GM23338 (cell line): ENCODE results near the gene CDC42BPA. TPM values are rescaled to one million over a fixed set of nuclear protein-coding genes. Genes with fewer than 3 reads are reported as not detected.

Experiments used
- ATAC-seq: fragments of 200-7000 bp; cut with Tn5 transposase; 3 replicates; pipeline ENCODE4 v1.9.1; 2020
- DNase-seq: peaks from one replicate; pipeline ENCODE4 v3.0.0-alpha.2; 2015; ENCODE audit warnings: low spot score
- H2AFZ ChIP-seq: fragments of 200-600 bp; sonication (generic); 2 replicates; pipeline ENCODE4 v1.8.0; 2016; ENCODE audit warnings: antibody characterized with exemption, mild to moderate bottlenecking, moderate library complexity
- H3F3A ChIP-seq: fragments of 200-600 bp; sonication (generic); replicated peaks from 2 replicates; pipeline ENCODE4 v1.8.0; 2017; ENCODE audit warnings: antibody characterized with exemption, mixed run types, low read depth
- H3K27ac ChIP-seq: fragments of 200-600 bp; sonication (generic); 2 replicates; pipeline ENCODE4 v1.6.1; 2016; ENCODE audit warnings: low read depth
- H3K27me3 ChIP-seq: fragments of 200-600 bp; sonication (generic); 2 replicates; pipeline ENCODE4 v1.8.0; 2016; ENCODE audit warnings: mild to moderate bottlenecking, mixed run types, moderate library complexity; ENCODE audit not compliant: insufficient read depth
- H3K36me3 ChIP-seq: fragments of 200-600 bp; sonication (generic); 2 replicates; pipeline ENCODE4 v1.8.0; 2016; ENCODE audit warnings: mild to moderate bottlenecking; ENCODE audit not compliant: insufficient read depth
- H3K4me1 ChIP-seq: fragments of 200-600 bp; sonication (generic); 2 replicates; pipeline ENCODE4 v1.8.0; 2016; ENCODE audit warnings: mild to moderate bottlenecking, moderate library complexity; ENCODE audit not compliant: insufficient read depth
- H3K4me2 ChIP-seq: fragments of 200-600 bp; sonication (generic); 2 replicates; pipeline ENCODE4 v1.7.1; 2017; ENCODE audit warnings: mixed run types
- H3K4me3 ChIP-seq: fragments of 200-600 bp; sonication (generic); 2 replicates; pipeline ENCODE4 v1.6.1; 2016; ENCODE audit warnings: mixed run types
- H3K79me2 ChIP-seq: fragments of 200-600 bp; sonication (generic); replicated peaks from 2 replicates; pipeline ENCODE4 v1.8.0; 2017; ENCODE audit warnings: mild to moderate bottlenecking; ENCODE audit not compliant: insufficient read depth
- H3K9me2 ChIP-seq: fragments of 200-600 bp; sonication (generic); 2 replicates; pipeline ENCODE4 v1.8.0; 2017; ENCODE audit not compliant: insufficient read depth
- H4K20me1 ChIP-seq: fragments of 200-600 bp; sonication (generic); replicated peaks from 2 replicates; pipeline ENCODE4 v1.8.0; 2017; ENCODE audit warnings: mild to moderate bottlenecking; ENCODE audit not compliant: insufficient read depth
- H3K27ac Mint-ChIP-seq: 2 replicates; pipeline ENCODE4 v1.8.0; 2020; ENCODE audit warnings: inconsistent platforms, mild to moderate bottlenecking, moderate library complexity, mixed read lengths
- H3K27me3 Mint-ChIP-seq: 3 replicates; pipeline ENCODE4 v1.8.0; 2022; ENCODE audit warnings: low read depth, mild to moderate bottlenecking, moderate library complexity, mixed read lengths, inconsistent platforms; ENCODE audit not compliant: insufficient read depth, poor library complexity
- H3K36me3 Mint-ChIP-seq: 3 replicates; pipeline ENCODE4 v1.8.0; 2021; ENCODE audit warnings: low read depth, mild to moderate bottlenecking, inconsistent platforms, moderate library complexity, mixed read lengths
- H3K4me1 Mint-ChIP-seq: 3 replicates; pipeline ENCODE4 v1.8.0; 2020; ENCODE audit warnings: mild to moderate bottlenecking, inconsistent platforms, mixed read lengths
- H3K4me3 Mint-ChIP-seq: 3 replicates; pipeline ENCODE4 v1.8.0; 2021; ENCODE audit warnings: moderate library complexity, mild to moderate bottlenecking, inconsistent platforms, mixed read lengths
- H3K9me3 Mint-ChIP-seq: 3 replicates; pipeline ENCODE4 v1.8.0; 2020; ENCODE audit warnings: moderate library complexity, mild to moderate bottlenecking, inconsistent platforms, mixed read lengths
- CREB1 ChIP-seq: fragments of 250-450 bp; sonication (Bioruptor Pico); IDR thresholded peaks from 2 replicates; pipeline ENCODE4 v1.5.0; 2020; ENCODE audit warnings: low read depth, mild to moderate bottlenecking, moderate library complexity
- CTCF ChIP-seq, 2 experiments: fragments of 200-600 bp in 1 of 2; sonication (generic) in 1 of 2; conservative IDR thresholded peaks; 2 replicates each; pipeline versions ENCODE4 v1.5.1 to v1.6.1; 2016 to 2017; ENCODE audit warnings: antibody characterized with exemption in 2 of 2, low read depth in 2 of 2, mild to moderate bottlenecking in 2 of 2, moderate library complexity in 1 of 2
- EZH2 ChIP-seq: fragments of 200-600 bp; sonication (generic); IDR thresholded peaks from one replicate; pipeline ENCODE4 v1.8.0; 2017; ENCODE audit warnings: antibody characterized with exemption, mild to moderate bottlenecking, low read depth; ENCODE audit not compliant: unreplicated experiment
- EZH2phosphoT487 ChIP-seq: fragments of 200-600 bp; sonication (generic); IDR thresholded peaks from one replicate; pipeline ENCODE4 v1.8.1; 2018; ENCODE audit warnings: antibody characterized with exemption; ENCODE audit not compliant: unreplicated experiment
- POLR2AphosphoS5 ChIP-seq: IDR thresholded peaks from 2 replicates; pipeline ENCODE4 v1.6.1; 2016; ENCODE audit warnings: antibody characterized with exemption, low read depth
- STAT1 ChIP-seq: IDR thresholded peaks from one replicate; pipeline ENCODE4 v1.6.1; 2016; ENCODE audit warnings: antibody characterized with exemption; ENCODE audit not compliant: unreplicated experiment
- ZNF462 ChIP-seq: fragments of 250-450 bp; sonication (Bioruptor Pico); IDR thresholded peaks from 2 replicates; pipeline ENCODE4 v1.5.0; 2020; ENCODE audit warnings: mild to moderate bottlenecking, moderate library complexity
- polyA plus RNA-seq: library from polyadenylated mRNA; unstranded; fragments of >200 nt; fragmentation: Nextera tagmentation; extraction: Ambion mirVana; gene quantifications from 2 replicates; pipeline ENCODE4 v1.2.1, GENCODE V29; 2016
- total RNA-seq: library from RNA; depleted of rRNA; stranded (reverse); fragments of >200 nt; shearing (Covaris generic); gene quantifications from 2 replicates; pipeline ENCODE4 v1.2.3, GENCODE V29; 2014

CDC42BPA gene
- total and polyA plus RNA-seq, 2 experiments from 2014 or later = 17.7 to 40.1 TPM

- Histone ChIP-seq H3K27ac (no peak overlapping the region), H2AFZ (no peak overlapping the region), H3K79me2 (peaks cover 98% of the 10 kb centered on the region), H3K4me2 (no peak overlapping the region), H3K4me1 (peaks cover 9% of the 10 kb centered on the region), H3K36me3 (no peaks in the 10 kb centered on the region), H3K9me2 (no peaks in the 10 kb centered on the region), H3F3A (no peaks in the 10 kb centered on the region), H3K4me3 (no peak overlapping the region), H4K20me1 (peaks cover 3% of the 10 kb centered on the region; the same call in 1 of the 2 replicates), H3K27me3 (no peaks in the 10 kb centered on the region)
- no peaks in the 10 kb centered on the region for H3K9me3 Mint-ChIP-seq
- no peaks in the 10 kb centered on the region; the same call in 2 of the 3 replicates for H3K36me3 Mint-ChIP-seq
- TF ChIP-seq CTCF (conservative IDR thresholded peaks at IDR 0.05; ENCODE audit: low read depth in 2 of 2) (no peak), ZNF462 (no peak), EZH2phosphoT487 (no peak), EZH2 (no peak), CREB1 (CRISPR knock-in tag) (no peak), POLR2AphosphoS5 (no peak), STAT1 (no peak)
- ATAC-seq (no peak), DNase-seq (no peak)
- H3K27ac Mint-ChIP-seq = no peak overlapping the region
- H3K27me3 Mint-ChIP-seq = no peaks in the 10 kb centered on the region
- H3K4me1 Mint-ChIP-seq = peaks cover 21% of the 10 kb centered on the region
- H3K4me3 Mint-ChIP-seq = no peak overlapping the region
Measured at GRCh38 chr1:227304665-227305064, 13.6 kb downstream of the CDC42BPA start.
